Ishikawa (cell line): ENCODE results near the gene IFRD2.

ENCODE experiments used
- EP300 ChIP-seq: IDR thresholded peaks from 2 replicates; pipeline ENCODE4 v1.6.1; 2012; ENCODE audit warnings: borderline replicate concordance
- FOXM1 ChIP-seq: IDR thresholded peaks from 2 replicates; pipeline ENCODE4 v1.6.1; 2012; ENCODE audit warnings: low read depth, borderline replicate concordance

- TF ChIP-seq FOXM1 (no peak), EP300 (no peak)
Measured at GRCh38 chr3:50324351-50325112, 32.3 kb upstream of the IFRD2 start.
